H1 (cell line): ENCODE data around the gene HORMAD2. TPM values are rescaled to one million over a fixed set of nuclear protein-coding genes. Genes with fewer than 3 reads are reported as not detected.

Source experiments
- CTCF ChIA-PET: fragments of 300-600 bp; sonication (Branson Sonifier 250); formaldehyde crosslinking; loops from one replicate; lab custom pipeline; 2021; ENCODE audit not compliant: partially characterized antibody; lab: Charles Lee
- POLR2A ChIA-PET: fragments of 300-600 bp; sonication (Branson Sonifier 250); formaldehyde crosslinking; loops from one replicate; lab custom pipeline; 2021; ENCODE audit warnings: inconsistent platforms; ENCODE audit not compliant: partially characterized antibody; lab: Charles Lee
- DNase-seq, 2 experiments: peaks; one replicate each; pipeline versions ENCODE4 v3.0.0 to v3.0.0-alpha.2; 2010 to 2022; ENCODE audit warnings: low spot score in 2 of 2, low read depth in 1 of 2, mixed read lengths in 1 of 2
- FAIRE-seq: peaks from 2 replicates; lab custom pipeline; 2011; peaks lifted over from hg19 to GRCh38; lab: Jason Lieb, UNC
- H2AFZ ChIP-seq: 2 replicates; pipeline ENCODE4 v1.8.1; 2012; ENCODE audit warnings: low read length, inconsistent platforms
- H2AK5ac ChIP-seq: 2 replicates; pipeline ENCODE4 v1.6.1; 2013; ENCODE audit warnings: low read depth, low read length
- H2BK120ac ChIP-seq: replicated peaks from 2 replicates; pipeline ENCODE3; 2013; ENCODE audit warnings: low read depth, low read length, inconsistent platforms
- H2BK12ac ChIP-seq: 2 replicates; pipeline ENCODE4 v1.6.1; 2013; ENCODE audit warnings: low read depth, low read length
- H2BK15ac ChIP-seq: 2 replicates; pipeline ENCODE4 v1.6.1; 2013; ENCODE audit warnings: low read length
- H2BK20ac ChIP-seq: 2 replicates; pipeline ENCODE4 v1.6.1; 2013; ENCODE audit warnings: low read length
- H2BK5ac ChIP-seq: 2 replicates; pipeline ENCODE4 v1.6.1; 2013; ENCODE audit warnings: low read depth, low read length
- H3K14ac ChIP-seq: 2 replicates; pipeline ENCODE4 v1.6.1; 2013; ENCODE audit warnings: inconsistent platforms; ENCODE audit not compliant: insufficient read length
- H3K18ac ChIP-seq: 2 replicates; pipeline ENCODE4 v1.6.1; 2013; ENCODE audit warnings: low read length; ENCODE audit errors: extremely low read depth
- H3K23ac ChIP-seq: 2 replicates; pipeline ENCODE4 v1.6.1; 2013; ENCODE audit warnings: inconsistent platforms; ENCODE audit not compliant: insufficient read length
- H3K23me2 ChIP-seq: 2 replicates; pipeline ENCODE4 v1.6.1; 2013; ENCODE audit warnings: low read depth, low read length
- H3K27ac ChIP-seq: 2 replicates; pipeline ENCODE4 v1.6.1; 2011; ENCODE audit warnings: low read depth, low read length, inconsistent platforms
- H3K27me3 ChIP-seq, 4 experiments: replicated peaks in 1 of 4; 1 replicate in 1 of 4; 2 replicates in 3 of 4; pipeline versions ENCODE4 v1.6.1 to v1.8.1; 2011 to 2013; ENCODE audit warnings: low read length in 3 of 4, mild to moderate bottlenecking in 3 of 4, inconsistent platforms in 2 of 4, mixed read lengths in 2 of 4, moderate library complexity in 1 of 4; ENCODE audit not compliant: control insufficient read depth in 3 of 4, insufficient read depth in 3 of 4; ENCODE audit errors: extremely low read depth in 1 of 4
- H3K36me3 ChIP-seq, 4 experiments: 2 replicates each; pipeline versions ENCODE4 v1.6.1 to v1.8.1; 2011 to 2013; ENCODE audit warnings: mild to moderate bottlenecking in 4 of 4, low read length in 3 of 4, moderate library complexity in 2 of 4, control low read depth in 1 of 4, inconsistent platforms in 1 of 4; ENCODE audit not compliant: insufficient read depth in 4 of 4, control insufficient read depth in 2 of 4
- H3K4ac ChIP-seq: replicated peaks from 2 replicates; pipeline ENCODE3; 2013; ENCODE audit warnings: low read length, low read depth, mixed read lengths, inconsistent platforms; ENCODE audit not compliant: insufficient read length
- H3K4me1 ChIP-seq, 4 experiments: replicated peaks in 1 of 4; 1 replicate in 1 of 4; 2 replicates in 3 of 4; pipeline versions ENCODE4 v1.6.1 to v1.8.1; 2011 to 2013; ENCODE audit warnings: low read length in 3 of 4, inconsistent platforms in 2 of 4, mixed read lengths in 1 of 4; ENCODE audit not compliant: insufficient read depth in 4 of 4, control insufficient read depth in 3 of 4
- H3K4me2 ChIP-seq, 2 experiments: 2 replicates each; pipeline versions ENCODE4 v1.6.1 to v1.8.1; 2011 to 2013; ENCODE audit warnings: low read depth in 2 of 2, low read length in 2 of 2, control low read depth in 1 of 2, inconsistent platforms in 1 of 2, mild to moderate bottlenecking in 1 of 2; ENCODE audit not compliant: insufficient read depth in 1 of 2
- H3K4me3 ChIP-seq, 4 experiments: fragments of 200-600, 300-600 bp in 1 of 4; sonication (generic), shearing (Covaris generic), sonication (Bioruptor Twin) in 1 of 4; 2 replicates each; pipeline versions ENCODE4 v1.5.1 to v1.8.1; 2011 to 2016; ENCODE audit warnings: low read length in 4 of 4, low read depth in 3 of 4, control low read depth in 2 of 4, inconsistent platforms in 2 of 4, mild to moderate bottlenecking in 2 of 4, mixed read lengths in 1 of 4, moderate library complexity in 1 of 4; ENCODE audit not compliant: insufficient read depth in 2 of 4; ENCODE audit errors: extremely low read depth in 1 of 4
- H3K56ac ChIP-seq: replicated peaks from 2 replicates; pipeline ENCODE3; 2013; ENCODE audit warnings: low read depth, mild to moderate bottlenecking, mixed read lengths, low read length, inconsistent platforms; ENCODE audit not compliant: insufficient read length
- H3K79me1 ChIP-seq: 2 replicates; pipeline ENCODE4 v1.6.1; 2013; ENCODE audit warnings: low read depth, low read length, control low read depth
- H3K79me2 ChIP-seq, 2 experiments: 2 replicates each; pipeline versions ENCODE4 v1.6.1 to v1.8.1; 2012 to 2013; ENCODE audit warnings: low read length in 2 of 2, mild to moderate bottlenecking in 2 of 2, inconsistent platforms in 1 of 2; ENCODE audit not compliant: insufficient read depth in 2 of 2, control insufficient read depth in 1 of 2
- H3K9ac ChIP-seq, 4 experiments: replicated peaks in 1 of 4; 1 replicate in 1 of 4; 2 replicates in 3 of 4; pipeline versions ENCODE4 v1.6.1 to v1.8.1; 2011 to 2013; ENCODE audit warnings: low read depth in 3 of 4, low read length in 3 of 4, control low read depth in 2 of 4, mild to moderate bottlenecking in 2 of 4, moderate library complexity in 2 of 4, inconsistent platforms in 1 of 4; ENCODE audit errors: extremely low read depth in 1 of 4
- H3K9me3 ChIP-seq, 2 experiments: 2 replicates each; pipeline versions ENCODE4 v1.6.1 to v1.8.1; 2012 to 2013; ENCODE audit warnings: mild to moderate bottlenecking in 2 of 2, moderate library complexity in 2 of 2, control low read depth in 1 of 2, inconsistent platforms in 1 of 2, low read depth in 1 of 2, low read length in 1 of 2, mixed read lengths in 1 of 2; ENCODE audit not compliant: insufficient read depth in 2 of 2
- H4K20me1 ChIP-seq, 2 experiments: replicated peaks in 1 of 2; 2 replicates each; pipeline versions ENCODE3 to v1.8.1; 2011 to 2013; ENCODE audit warnings: inconsistent platforms in 2 of 2, low read length in 2 of 2, mild to moderate bottlenecking in 1 of 2; ENCODE audit not compliant: insufficient read depth in 2 of 2, control insufficient read depth in 1 of 2
- H4K5ac ChIP-seq: 2 replicates; pipeline ENCODE4 v1.6.1; 2013; ENCODE audit warnings: low read length, low read depth, mixed read lengths, inconsistent platforms; ENCODE audit not compliant: insufficient read length
- H4K8ac ChIP-seq: 2 replicates; pipeline ENCODE4 v1.8.0; 2013; ENCODE audit warnings: mild to moderate bottlenecking, moderate library complexity, low read length, inconsistent platforms; ENCODE audit not compliant: insufficient read depth; ENCODE audit errors: extremely low read depth
- H4K91ac ChIP-seq: replicated peaks from 2 replicates; pipeline ENCODE3; 2013; ENCODE audit warnings: low read length, mixed read lengths, inconsistent platforms; ENCODE audit not compliant: insufficient read length
- BCL11A ChIP-seq, 2 experiments: IDR thresholded peaks; one replicate each; pipeline ENCODE4 v1.6.1; 2011; ENCODE audit warnings: low read depth in 2 of 2, low read length in 2 of 2, mild to moderate bottlenecking in 2 of 2
- CEBPB ChIP-seq: IDR thresholded peaks from 2 replicates; pipeline ENCODE4 v1.6.1; 2012; ENCODE audit warnings: low read depth, low read length
- CHD1 ChIP-seq: IDR thresholded peaks from 2 replicates; pipeline ENCODE4 v1.6.1; 2012; ENCODE audit warnings: low read depth, low read length, improper control_type of control experiment
- EGR1 ChIP-seq: IDR thresholded peaks from 2 replicates; pipeline ENCODE4 v1.6.1; 2011; ENCODE audit warnings: low read depth, low read length, borderline replicate concordance
- GTF2F1 ChIP-seq: IDR thresholded peaks from 2 replicates; pipeline ENCODE4 v1.6.1; 2012; ENCODE audit warnings: low read depth, low read length, improper control_type of control experiment, borderline replicate concordance
- JUND ChIP-seq: IDR thresholded peaks from 2 replicates; pipeline ENCODE4 v1.6.1; 2011; ENCODE audit warnings: mild to moderate bottlenecking, improper control_type of control experiment, low read length
- NANOG ChIP-seq: IDR thresholded peaks from 2 replicates; pipeline ENCODE4 v1.6.1; 2011; ENCODE audit warnings: low read length, low read depth, mild to moderate bottlenecking, inconsistent platforms; ENCODE audit not compliant: insufficient read depth, poor library complexity, severe bottlenecking
- RBBP5 ChIP-seq: IDR thresholded peaks from 2 replicates; pipeline ENCODE4 v1.7.1; 2012; ENCODE audit warnings: low read depth, mild to moderate bottlenecking, inconsistent platforms, low read length, moderate library complexity, borderline replicate concordance
- RXRA ChIP-seq: IDR thresholded peaks from 2 replicates; pipeline ENCODE4 v1.6.1; 2011; ENCODE audit warnings: low read depth, mild to moderate bottlenecking, low read length, moderate library complexity; ENCODE audit not compliant: insufficient read depth
- SIN3A ChIP-seq, 2 experiments: IDR thresholded peaks in 1 of 2; conservative IDR thresholded peaks in 1 of 2; 2 replicates each; pipeline ENCODE4 v1.6.1; 2011 to 2012; ENCODE audit warnings: low read length in 2 of 2, improper control_type of control experiment in 1 of 2, low read depth in 1 of 2, mild to moderate bottlenecking in 1 of 2
- SIX5 ChIP-seq: IDR thresholded peaks from 2 replicates; pipeline ENCODE4 v1.6.1; 2011; ENCODE audit warnings: mild to moderate bottlenecking, low read depth, low read length
- SP2 ChIP-seq: IDR thresholded peaks from 2 replicates; pipeline ENCODE4 v1.6.1; 2012; ENCODE audit warnings: mild to moderate bottlenecking, low read length, inconsistent platforms
- TCF12 ChIP-seq: IDR thresholded peaks from 2 replicates; pipeline ENCODE4 v1.6.1; 2011; ENCODE audit warnings: low read depth, mild to moderate bottlenecking, low read length
- WGBS, 2 experiments: shearing (Covaris generic) in 1 of 2; methylation state at CpG; one replicate each; pipeline versions ENCODE4 v1.1.6 to v1.1.7; 2013 to 2015; ENCODE audit warnings: low lambda C conversion rate in 2 of 2, mixed read lengths in 2 of 2, inconsistent platforms in 1 of 2, low coverage in 1 of 2, missing lambda C conversion rate in 1 of 2; ENCODE audit not compliant: insufficient replicate concordance in 2 of 2, insufficient coverage in 1 of 2, insufficient read length in 1 of 2; ENCODE audit errors: extremely low coverage in 1 of 2, missing lambda C conversion rate in 1 of 2; 5-methylcytosine and 5-hydroxymethylcytosine counted together
- polyA plus RNA-seq, 7 experiments: library from polyadenylated mRNA; depleted of rRNA in 3 of 7; stranded (reverse) in 5 of 7; unstranded in 2 of 7; fragments of >200 nt in 5 of 7; fragments of 200-250 nt in 2 of 7; gene quantifications; 1 replicate in 5 of 7; 2 replicates in 1 of 7; 4 replicates in 1 of 7; pipeline versions ENCODE4 v1.2.1 to v1.2.3, GENCODE V29; 2011 to 2013; ENCODE audit warnings: missing spikeins in 2 of 7, mixed read lengths in 2 of 7
- total RNA-seq: library from RNA; stranded (reverse); fragmentation: NEBNext Ultra II Directional; extraction: Animal tissue kit (Norgen Biotek cat#: 25700); gene quantifications from 2 replicates; pipeline ENCODE4 v1.2.1, GENCODE V29; 2021

The HORMAD2 gene
- total and polyA plus RNA-seq, 2 of the 8 experiments (the other 6 are each of a cell fraction or from before 2014, with no cell fraction given) = 0.03 TPM; not detected in 1

DNA sequence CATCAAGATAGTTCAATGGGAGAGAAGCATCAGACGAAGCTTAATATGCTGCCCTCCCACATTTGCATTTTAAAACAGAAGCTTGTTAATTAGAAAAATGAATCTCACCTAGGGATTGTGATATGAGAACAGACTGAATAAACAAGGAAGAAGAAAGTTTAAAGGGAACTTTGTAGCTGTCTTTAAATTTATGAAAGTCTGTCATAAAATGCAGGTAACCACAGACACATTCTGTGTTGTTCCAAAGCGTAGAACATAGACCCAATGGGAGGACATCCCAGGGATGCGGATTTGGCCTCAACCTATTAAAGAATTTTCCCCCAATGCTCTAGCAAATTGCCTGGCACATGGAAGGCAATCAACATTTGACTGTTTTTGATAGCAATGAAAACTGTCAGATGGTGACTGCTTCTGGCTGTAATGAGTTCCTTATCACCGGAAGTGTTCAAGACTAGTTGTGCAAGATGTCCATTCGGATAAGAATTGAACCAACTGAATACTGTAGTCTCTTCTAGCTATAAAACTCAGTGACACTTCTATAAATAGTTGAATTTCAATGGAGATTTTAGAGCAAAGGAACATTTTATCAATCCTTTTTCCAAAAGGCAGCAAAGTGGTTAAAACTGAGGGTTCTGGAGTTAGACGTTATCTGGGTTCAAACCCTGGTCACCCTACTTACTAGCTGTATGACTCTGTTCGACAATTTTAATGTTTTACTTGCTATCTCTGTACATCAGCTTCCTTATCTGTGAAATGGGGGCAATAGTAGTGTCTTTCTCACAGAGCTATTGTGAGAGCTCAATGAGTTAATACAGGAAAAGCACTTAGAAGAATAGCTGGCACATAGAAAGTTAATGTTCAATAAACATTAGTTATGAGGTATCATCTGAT is 101.4 kb downstream of the HORMAD2 start:
- WGBS, 2 experiments = 89% methylated on average over 7 of the region's 7 CpGs; no CpG with 5 or more reads in 1 of the 2 experiments
- no peaks in the 10 kb centered on the region for H3K23me2 ChIP-seq
- H2BK120ac ChIP-seq = no peak overlapping the region
- DNase-seq (no peak), FAIRE-seq (no peak)
- no peaks in the 10 kb centered on the region; a peak in 1 of 7 replicates for H3K27me3 ChIP-seq
- no peaks in the 10 kb centered on the region for H4K20me1 ChIP-seq
- no peak overlapping the region for H2BK15ac ChIP-seq
- H4K8ac ChIP-seq = no peak overlapping the region
- H3K36me3 ChIP-seq = no peaks in the 10 kb centered on the region
- H3K79me1 ChIP-seq = no peaks in the 10 kb centered on the region
- no peak overlapping the region for H2AFZ ChIP-seq
- H4K5ac ChIP-seq = no peak overlapping the region
- no peak overlapping the region for H2BK5ac ChIP-seq
- no peaks in the 10 kb centered on the region; a peak in 1 of 7 replicates for H3K4me1 ChIP-seq
- no peak overlapping the region for H3K14ac ChIP-seq
- no peak overlapping the region for H2BK12ac ChIP-seq
- no peak overlapping the region for H3K4me3 ChIP-seq
- no peak overlapping the region for H3K4me2 ChIP-seq
- no peak overlapping the region for H3K56ac ChIP-seq
- H3K79me2 ChIP-seq = no peaks in the 10 kb centered on the region
- H2BK20ac ChIP-seq = no peak overlapping the region
- ChIA-PET POLR2A (interaction anchor here (0.8 to 3.1 kb wide), 2 partner anchors 10 to 15 kb away, joined by 3 to 12 read pairs; no protein-coding TSS in a partner anchor), CTCF (interaction anchor here (0.6 to 1.4 kb wide), 5 partner anchors 9 to 1270 kb away, joined by 3 to 4 read pairs (median 3); no protein-coding TSS in a partner anchor)
- no peak overlapping the region for H3K18ac ChIP-seq
- H3K23ac ChIP-seq = no peak overlapping the region
- H3K9me3 ChIP-seq = no peaks in the 10 kb centered on the region
- no peak overlapping the region for H2AK5ac ChIP-seq
- no peak overlapping the region for H3K27ac ChIP-seq
- no peak overlapping the region for H3K9ac ChIP-seq
- no peak overlapping the region for H3K4ac ChIP-seq
- no peak overlapping the region for H4K91ac ChIP-seq
- TF ChIP-seq CHD1 (no peak), JUND (no peak), NANOG (no peak), SIX5 (no peak), CEBPB (no peak), SIN3A (conservative IDR thresholded peaks at IDR 0.05 in 1 of 2, IDR thresholded peaks at IDR 0.05 in 1 of 2; ENCODE audit: low read depth in 1 of 2, low read length in 2 of 2) (no peak), GTF2F1 (no peak), EGR1 (no peak), BCL11A (IDR thresholded peaks at IDR 0.05; ENCODE audit: low read depth in 2 of 2, low read length in 2 of 2) (no peak), RXRA (no peak), TCF12 (no peak), RBBP5 (no peak), SP2 (no peak)
